GM19438 (cell line): Measurements from ENCODE around the gene REELD1.

ENCODE experiments used
- ATAC-seq: cut with Tn5 transposase; IDR thresholded peaks from one replicate; pipeline ENCODE4 v1.9.1; 2021; ENCODE audit warnings: low read depth; ENCODE audit not compliant: unreplicated experiment

Gene REELD1

GRCh38 chr4:146222313-146222712 lies 8.0 kb downstream of the REELD1 start:
- ATAC-seq, result no peak

GRCh38 chr4:146224326-146224966 lies 10.1 kb downstream of the REELD1 start:
- ATAC-seq, result no peak

GRCh38 chr4:146229406-146229805 lies 15.1 kb downstream of the REELD1 start:
- no peak for ATAC-seq

GRCh38 chr4:146232131-146232722 lies 17.9 kb downstream of the REELD1 start:
- ATAC-seq, result no peak

GRCh38 chr4:146235654-146236177 lies 21.4 kb downstream of the REELD1 start:
- ATAC-seq, result no peak

- ATAC-seq, result no peak
Measured at GRCh38 chr4:146236216-146236615, 21.9 kb downstream of the REELD1 start.

GRCh38 chr4:146237092-146237491 lies 22.8 kb downstream of the REELD1 start:
- ATAC-seq, result no peak

- ATAC-seq, result no peak
Measured at GRCh38 chr4:146238107-146238506, 23.8 kb downstream of the REELD1 start.

GRCh38 chr4:146243141-146243882 lies 29.0 kb downstream of the REELD1 start:
- ATAC-seq, result no peak

GRCh38 chr4:146243883-146244277 lies 29.5 kb downstream of the REELD1 start:
- no peak for ATAC-seq

- no peak for ATAC-seq
Measured at GRCh38 chr4:146244496-146244895, 30.2 kb downstream of the REELD1 start.

GRCh38 chr4:146245246-146245645 lies 30.9 kb downstream of the REELD1 start:
- no peak for ATAC-seq

- no peak for ATAC-seq
Measured at GRCh38 chr4:146245850-146246249, 31.5 kb downstream of the REELD1 start.

GRCh38 chr4:146246381-146246780 lies 32.0 kb downstream of the REELD1 start:
- ATAC-seq, result no peak

- ATAC-seq, result no peak
Measured at GRCh38 chr4:146247356-146247755, 33.0 kb downstream of the REELD1 start.

GRCh38 chr4:146252969-146253611 lies 38.8 kb downstream of the REELD1 start:
- ATAC-seq, result no peak

GRCh38 chr4:146255463-146255862 lies 41.1 kb downstream of the REELD1 start:
- ATAC-seq, result no peak

- no peak for ATAC-seq
Measured at GRCh38 chr4:146255874-146256273, 41.5 kb downstream of the REELD1 start.

GRCh38 chr4:146256328-146256727 lies 42.0 kb downstream of the REELD1 start:
- ATAC-seq, result no peak

- ATAC-seq, result no peak
Measured at GRCh38 chr4:146257511-146257910, 43.2 kb downstream of the REELD1 start.

GRCh38 chr4:146260521-146260920 lies 46.2 kb downstream of the REELD1 start:
- ATAC-seq, result no peak
